Lower leg skin (tissue), 3 donors: Measurements from ENCODE around the gene CASP10.

Experiments used
- POLR2A ChIP-seq, 2 donors: fragments of 450-650 bp; IDR thresholded peaks; one replicate each; pipeline ENCODE4 v1.6.1; 2016 to 2017; ENCODE audit warnings: antibody characterized with exemption in 2 of 2, mild to moderate bottlenecking in 1 of 2, moderate library complexity in 1 of 2
- TF ChIP-seq, protein P1 (sequence below), 3 donors: fragments of 450-650 bp; IDR thresholded peaks; one replicate each; pipeline ENCODE4 v1.5.1; 2016; ENCODE audit warnings: antibody characterized with exemption in 3 of 3, mild to moderate bottlenecking in 3 of 3, moderate library complexity in 2 of 3

DNA sequence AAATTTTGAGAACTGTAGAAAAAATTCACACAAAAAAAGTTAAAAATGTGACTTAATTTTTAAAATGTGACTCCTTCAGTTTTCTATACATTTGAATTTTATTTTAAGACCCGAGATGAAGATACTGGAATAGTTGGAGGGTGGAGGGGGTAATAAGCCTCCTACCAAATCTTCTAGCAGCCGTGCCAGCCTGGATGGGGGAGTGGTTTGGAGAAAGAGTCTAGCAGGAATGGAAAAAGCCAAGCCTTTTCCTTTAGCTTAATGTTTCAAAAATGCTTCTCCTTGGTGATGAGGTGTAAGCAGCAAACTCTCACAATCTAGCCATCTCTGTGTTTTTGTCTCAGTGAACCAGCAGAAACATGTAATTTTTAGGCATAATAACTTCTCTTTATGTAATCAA, 92.1 kb downstream of the CASP10 start:
- TF ChIP-seq, protein P1, sequence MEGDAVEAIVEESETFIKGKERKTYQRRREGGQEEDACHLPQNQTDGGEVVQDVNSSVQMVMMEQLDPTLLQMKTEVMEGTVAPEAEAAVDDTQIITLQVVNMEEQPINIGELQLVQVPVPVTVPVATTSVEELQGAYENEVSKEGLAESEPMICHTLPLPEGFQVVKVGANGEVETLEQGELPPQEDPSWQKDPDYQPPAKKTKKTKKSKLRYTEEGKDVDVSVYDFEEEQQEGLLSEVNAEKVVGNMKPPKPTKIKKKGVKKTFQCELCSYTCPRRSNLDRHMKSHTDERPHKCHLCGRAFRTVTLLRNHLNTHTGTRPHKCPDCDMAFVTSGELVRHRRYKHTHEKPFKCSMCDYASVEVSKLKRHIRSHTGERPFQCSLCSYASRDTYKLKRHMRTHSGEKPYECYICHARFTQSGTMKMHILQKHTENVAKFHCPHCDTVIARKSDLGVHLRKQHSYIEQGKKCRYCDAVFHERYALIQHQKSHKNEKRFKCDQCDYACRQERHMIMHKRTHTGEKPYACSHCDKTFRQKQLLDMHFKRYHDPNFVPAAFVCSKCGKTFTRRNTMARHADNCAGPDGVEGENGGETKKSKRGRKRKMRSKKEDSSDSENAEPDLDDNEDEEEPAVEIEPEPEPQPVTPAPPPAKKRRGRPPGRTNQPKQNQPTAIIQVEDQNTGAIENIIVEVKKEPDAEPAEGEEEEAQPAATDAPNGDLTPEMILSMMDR (IDR thresholded peaks at IDR 0.05): no peak
- no peak for TF ChIP-seq POLR2A (IDR thresholded peaks at IDR 0.05)
